Fibroblast of mammary gland (primary cell): ENCODE measurements around the gene WDR81.
A peak's percentile ranks its signal among the peaks of the same experiment; 100 is the strongest.
"Not testable (repeated sequence)": the region's sequence is repeated elsewhere in the genome, so short reads cannot be mapped to it uniquely, and the experiment has no call there.

Source experiments
- DNase-seq: peaks from one replicate; pipeline ENCODE4 v3.0.0-alpha.2; 2010; ENCODE audit warnings: low read depth
- H3K4me3 ChIP-seq: 2 replicates; pipeline ENCODE4 v1.5.1; 2011; ENCODE audit warnings: low read depth, mild to moderate bottlenecking, low read length, moderate library complexity; ENCODE audit not compliant: control insufficient read depth
- TF ChIP-seq, protein P1 (sequence below): conservative IDR thresholded peaks from 2 replicates; pipeline ENCODE4 v1.5.1; 2011; ENCODE audit warnings: low read depth, low read length, inconsistent platforms; ENCODE audit not compliant: control insufficient read depth, insufficient read depth

WDR81 gene

DNA sequence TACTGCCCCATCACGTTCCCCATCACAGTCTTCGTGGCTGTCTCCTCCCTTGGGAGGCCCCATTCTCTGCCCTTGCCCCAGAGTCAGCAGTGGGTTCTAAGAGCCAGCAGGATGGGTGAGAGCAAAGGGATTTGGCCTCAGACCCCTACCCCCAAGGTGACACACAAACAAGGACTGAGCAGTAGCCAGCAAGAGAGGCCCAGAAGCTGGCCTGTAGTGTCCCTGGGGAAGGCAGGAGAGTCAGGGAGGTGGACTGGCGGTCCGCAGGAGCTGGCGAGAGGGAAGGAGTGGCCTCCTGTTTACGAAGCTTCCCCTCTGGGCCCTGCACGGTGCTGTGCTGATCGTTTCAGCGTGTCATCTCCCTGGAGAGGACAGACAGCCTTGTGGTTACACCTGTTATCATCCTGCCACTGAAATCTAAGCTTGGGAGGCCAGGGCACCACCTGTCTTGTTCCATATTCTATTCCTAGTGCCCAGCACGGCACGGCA, 8.4 kb downstream of the WDR81 start:
- no peak for DNase-seq
- H3K4me3 ChIP-seq, result no peak overlapping the region

DNA sequence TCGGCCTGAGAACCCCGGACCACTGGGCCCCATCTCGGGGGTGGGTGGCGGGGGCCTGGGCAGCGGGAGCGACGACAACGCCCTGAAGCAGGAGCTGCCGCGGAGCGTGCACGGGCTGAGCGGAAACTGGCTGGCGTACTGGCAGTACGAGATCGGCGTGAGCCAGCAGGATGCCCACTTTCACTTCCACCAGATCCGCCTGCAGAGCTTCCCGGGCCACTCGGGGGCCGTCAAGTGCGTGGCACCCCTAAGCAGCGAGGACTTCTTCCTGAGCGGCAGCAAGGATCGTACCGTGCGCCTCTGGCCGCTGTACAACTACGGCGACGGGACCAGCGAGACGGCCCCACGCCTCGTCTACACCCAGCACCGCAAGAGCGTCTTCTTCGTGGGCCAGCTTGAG, 9.3 kb downstream of the WDR81 start:
- no peak overlapping the region for H3K4me3 ChIP-seq
- TF ChIP-seq, protein P1, sequence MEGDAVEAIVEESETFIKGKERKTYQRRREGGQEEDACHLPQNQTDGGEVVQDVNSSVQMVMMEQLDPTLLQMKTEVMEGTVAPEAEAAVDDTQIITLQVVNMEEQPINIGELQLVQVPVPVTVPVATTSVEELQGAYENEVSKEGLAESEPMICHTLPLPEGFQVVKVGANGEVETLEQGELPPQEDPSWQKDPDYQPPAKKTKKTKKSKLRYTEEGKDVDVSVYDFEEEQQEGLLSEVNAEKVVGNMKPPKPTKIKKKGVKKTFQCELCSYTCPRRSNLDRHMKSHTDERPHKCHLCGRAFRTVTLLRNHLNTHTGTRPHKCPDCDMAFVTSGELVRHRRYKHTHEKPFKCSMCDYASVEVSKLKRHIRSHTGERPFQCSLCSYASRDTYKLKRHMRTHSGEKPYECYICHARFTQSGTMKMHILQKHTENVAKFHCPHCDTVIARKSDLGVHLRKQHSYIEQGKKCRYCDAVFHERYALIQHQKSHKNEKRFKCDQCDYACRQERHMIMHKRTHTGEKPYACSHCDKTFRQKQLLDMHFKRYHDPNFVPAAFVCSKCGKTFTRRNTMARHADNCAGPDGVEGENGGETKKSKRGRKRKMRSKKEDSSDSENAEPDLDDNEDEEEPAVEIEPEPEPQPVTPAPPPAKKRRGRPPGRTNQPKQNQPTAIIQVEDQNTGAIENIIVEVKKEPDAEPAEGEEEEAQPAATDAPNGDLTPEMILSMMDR, result no peak

More for the DNA sequence above, 8.4 kb downstream of the WDR81 start:
- TF ChIP-seq, protein P1, result no peak

DNA sequence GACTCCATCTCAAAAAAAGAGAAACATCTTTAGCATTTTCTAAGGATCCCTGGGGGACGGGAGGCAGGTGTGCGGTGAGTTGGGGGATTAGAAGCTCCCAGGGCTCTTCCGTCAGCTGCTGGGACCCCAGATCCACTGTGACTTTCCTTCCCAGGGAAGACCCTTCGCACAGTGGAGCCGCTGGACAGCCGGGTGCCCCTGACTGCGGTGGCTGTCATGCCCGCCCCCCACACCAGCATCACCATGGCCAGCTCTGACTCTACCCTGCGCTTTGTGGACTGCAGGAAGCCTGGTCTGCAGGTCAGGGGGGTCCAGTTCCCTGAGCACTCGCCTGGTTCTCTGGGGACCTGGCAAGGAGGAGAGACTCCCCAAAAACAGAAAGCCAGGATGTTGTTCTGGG, 10.9 kb downstream of the WDR81 start:
- TF ChIP-seq, protein P1, result no peak
- no peak for DNase-seq
- H3K4me3 ChIP-seq, result no peak overlapping the region

More for the DNA sequence above, 9.3 kb downstream of the WDR81 start:
- DNase-seq, result no peak

DNA sequence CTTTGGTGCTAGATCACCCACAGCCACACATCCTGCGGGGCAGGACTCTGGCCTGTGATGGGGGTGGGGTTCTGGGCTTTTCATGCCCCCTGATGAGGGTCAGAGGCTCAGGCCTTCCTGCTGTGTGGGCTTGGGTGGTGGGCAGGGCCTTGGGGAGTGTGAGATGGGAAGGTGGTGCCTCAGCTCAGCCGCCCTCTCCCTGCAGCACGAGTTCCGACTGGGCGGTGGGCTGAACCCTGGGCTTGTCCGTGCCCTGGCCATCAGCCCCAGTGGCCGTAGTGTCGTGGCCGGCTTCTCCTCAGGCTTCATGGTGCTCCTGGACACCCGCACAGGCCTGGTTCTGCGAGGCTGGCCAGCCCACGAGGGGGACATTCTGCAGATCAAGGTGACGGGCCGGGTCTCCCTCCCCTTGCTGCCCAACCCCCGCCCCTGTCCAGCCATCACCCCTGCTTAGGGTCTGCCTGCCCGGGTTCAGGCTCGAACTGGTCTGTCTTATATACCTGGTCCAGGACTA, 11.4 kb downstream of the WDR81 start:
- DNase-seq, result no peak
- no peak overlapping the region for H3K4me3 ChIP-seq
- TF ChIP-seq, protein P1, result no peak

DNA sequence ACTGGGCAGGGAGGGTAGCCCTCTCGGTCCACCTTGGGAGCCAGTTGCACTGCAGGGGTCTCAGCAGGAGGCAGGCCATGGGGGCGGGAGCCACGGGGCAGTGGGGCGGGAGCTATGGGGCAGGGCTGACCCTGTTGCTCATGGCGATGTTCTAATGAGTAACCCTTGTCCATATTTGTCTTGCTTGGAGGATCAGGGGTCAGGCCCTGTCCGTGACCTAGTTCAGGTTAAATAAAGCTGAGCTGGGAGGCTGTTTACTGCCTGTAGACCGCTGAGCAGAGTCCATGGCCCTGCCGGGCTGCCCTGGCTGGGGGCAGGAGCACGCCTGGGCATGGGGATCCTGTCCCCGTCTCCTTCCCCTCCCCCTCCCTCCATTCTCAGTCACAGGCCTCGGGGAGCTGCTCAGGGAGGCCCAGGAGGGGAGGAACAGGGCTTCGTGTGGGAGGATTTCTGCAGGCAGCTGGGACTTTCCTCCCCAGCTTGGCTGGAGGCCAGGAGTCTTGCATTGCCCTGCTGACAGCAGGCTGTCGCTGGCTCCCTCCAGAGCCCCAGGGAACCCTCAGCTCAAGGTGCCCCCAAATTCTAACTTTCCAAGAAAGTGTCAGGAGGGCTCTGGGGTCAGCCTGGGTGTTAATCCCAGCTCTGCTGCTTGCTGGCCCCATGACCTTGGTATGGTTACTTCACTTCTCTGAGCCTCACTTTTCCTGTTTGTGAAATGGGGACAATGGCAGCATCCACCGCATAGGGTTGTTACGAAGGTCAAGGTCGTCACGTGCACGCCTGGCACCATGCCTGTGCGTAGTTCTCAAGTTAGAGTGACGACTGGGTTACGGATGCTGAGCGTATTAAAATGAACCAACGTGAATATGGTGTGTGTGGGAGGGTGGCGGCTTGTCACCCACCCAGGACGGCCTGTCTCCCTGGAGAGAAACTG, 12.1 kb downstream of the WDR81 start:
- DNase-seq, result peak; percentile 85

DNA sequence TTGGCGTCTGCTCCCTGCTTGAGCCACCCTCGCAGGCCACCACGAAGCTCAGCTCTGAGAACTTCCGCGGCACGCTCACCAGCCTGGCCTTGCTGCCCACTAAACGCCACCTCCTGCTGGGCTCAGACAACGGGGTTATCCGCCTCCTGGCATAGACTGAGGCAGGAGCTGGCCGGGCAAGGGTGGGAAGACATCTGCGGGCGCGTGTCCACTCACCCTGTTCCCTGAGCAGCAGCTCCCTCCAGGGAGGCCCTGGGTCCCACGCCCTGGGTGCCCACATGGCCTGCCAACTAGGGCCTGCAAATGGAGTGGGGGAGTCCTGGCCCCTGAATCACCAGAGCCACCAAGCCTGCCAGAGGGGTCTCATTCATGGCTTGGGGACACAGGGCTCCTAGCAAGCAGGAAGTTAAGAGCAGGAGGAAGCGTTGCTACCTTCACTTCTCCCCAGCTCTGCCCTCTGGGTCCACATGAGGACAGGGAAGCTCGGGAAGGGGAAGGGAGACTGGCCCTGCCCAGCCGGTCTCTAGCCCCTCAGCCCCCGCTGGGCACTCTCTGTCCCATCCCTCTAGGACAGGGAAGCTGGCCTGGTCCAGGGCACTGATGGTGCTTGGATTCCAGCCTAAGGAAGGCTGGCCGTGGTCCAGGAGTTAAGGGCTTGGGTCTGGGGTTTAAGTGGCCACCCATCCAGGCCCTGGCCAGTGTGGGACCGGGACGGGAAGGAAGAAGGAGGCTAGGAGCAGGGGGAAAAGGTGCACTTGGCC, 13.2 kb downstream of the WDR81 start:
- DNase-seq, result no peak
- H3K4me3 ChIP-seq, result no peak overlapping the region
- TF ChIP-seq, protein P1, result no peak

More for the DNA sequence above, 12.1 kb downstream of the WDR81 start:
- TF ChIP-seq, protein P1, result no peak
- H3K4me3 ChIP-seq, result no peak overlapping the region

DNA sequence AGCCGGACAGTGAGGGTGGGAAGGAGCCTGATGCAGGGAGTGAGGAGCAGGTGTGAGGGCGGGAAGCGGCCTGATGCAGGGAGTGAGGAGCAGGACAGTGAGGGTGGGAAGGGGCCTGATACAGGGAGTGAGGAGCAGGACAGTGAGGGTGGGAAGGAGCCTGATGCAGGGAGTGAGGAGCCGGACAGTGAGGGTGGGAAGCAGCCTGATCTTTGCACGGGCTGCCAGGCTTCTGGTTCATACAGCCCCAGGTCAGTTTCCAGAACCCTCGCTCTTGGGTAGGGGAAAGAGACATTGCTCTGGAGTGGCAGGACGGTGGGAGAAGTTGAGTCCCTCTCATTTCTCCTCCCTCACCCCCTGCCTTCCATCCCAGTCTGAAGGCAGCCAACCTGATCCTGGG, 17.4 kb downstream of the WDR81 start:
- not testable (repeated sequence) for DNase-seq, H3K4me3 ChIP-seq
